Measurements from ENCODE around the gene AFMID. TPM values are rescaled to one million over a fixed set of nuclear protein-coding genes. Genes with fewer than 3 reads are reported as not detected.

The AFMID gene
- total RNA-seq, 2 experiments from 2014 or later, result 0.42 to 0.60 TPM

DNA sequence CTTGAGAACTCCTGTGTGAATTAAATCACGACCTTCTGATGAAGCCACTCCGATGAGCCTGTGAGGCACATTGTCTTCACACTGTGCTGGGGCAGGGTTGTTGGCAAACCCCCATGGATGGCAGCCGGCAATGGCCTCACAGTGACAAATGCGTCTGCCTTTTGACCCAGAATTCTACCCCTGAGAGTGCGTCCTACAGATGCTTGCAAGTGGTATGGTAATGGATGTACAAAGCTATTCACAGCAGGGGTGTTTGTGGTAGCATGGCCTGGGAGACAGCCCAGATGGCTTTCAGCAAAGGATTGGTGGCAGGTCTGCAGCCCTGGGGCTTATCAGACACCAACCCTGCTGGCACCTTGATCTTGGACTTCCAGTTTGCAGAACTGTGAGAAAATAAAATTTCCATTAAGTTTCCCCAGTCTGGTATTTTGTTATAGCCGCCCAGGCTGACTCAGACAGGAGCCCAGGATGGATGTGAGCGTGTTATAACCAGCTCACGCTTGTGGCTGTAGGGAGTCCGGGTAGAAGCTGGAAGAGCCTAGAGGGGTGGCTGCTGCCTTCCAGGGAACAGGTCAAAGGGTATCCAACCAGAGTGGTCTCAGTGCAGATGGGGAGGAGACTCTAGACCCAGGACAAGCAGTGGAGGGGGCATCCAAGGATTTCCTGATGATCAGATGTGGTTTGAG lies 10.1 kb downstream of the AFMID start:
- Mint-ChIP-seq H3K27ac (no peak overlapping the region), H3K36me3 (ENCODE audit: low read depth) (no peaks in the 10 kb centered on the region), H3K27me3 (no peaks in the 10 kb centered on the region), H3K4me3 (no peak overlapping the region), H3K4me1 (ENCODE audit: low read depth) (no peaks in the 10 kb centered on the region), H3K9me3 (no peaks in the 10 kb centered on the region)
- Histone ChIP-seq H3K36me3 (ENCODE audit: insufficient read depth, low read length) (no peaks in the 10 kb centered on the region), H3K27ac (ENCODE audit: low read depth in 1 of 2, low read length in 2 of 2) (no peak overlapping the region), H3K9me3 (ENCODE audit: control insufficient read depth in 1 of 2, insufficient read depth in 1 of 2, low read length in 2 of 2) (no peaks in the 10 kb centered on the region), H3K27me3 (ENCODE audit: control insufficient read depth in 1 of 2, insufficient read depth in 2 of 2, low read length in 2 of 2) (no peaks in the 10 kb centered on the region), H3K4me1 (ENCODE audit: insufficient read depth, low read length) (peaks cover 3% of the 10 kb centered on the region), H3K4me3 (ENCODE audit: low read length) (no peak overlapping the region)
- no peak for DNase-seq
- no peak for ATAC-seq (ENCODE audit: poor library complexity)
- ChIA-PET POLR2A (no interaction called here), CTCF (interaction anchor here (0.7 to 1.0 kb wide), 2 partner anchors 41 to 100 kb away, joined by 3 read pairs; no protein-coding TSS in a partner anchor)
- intact Hi-C loops (cut with DNase I, micrococcal nuclease), result no loop called here
- TF ChIP-seq, protein P1, sequence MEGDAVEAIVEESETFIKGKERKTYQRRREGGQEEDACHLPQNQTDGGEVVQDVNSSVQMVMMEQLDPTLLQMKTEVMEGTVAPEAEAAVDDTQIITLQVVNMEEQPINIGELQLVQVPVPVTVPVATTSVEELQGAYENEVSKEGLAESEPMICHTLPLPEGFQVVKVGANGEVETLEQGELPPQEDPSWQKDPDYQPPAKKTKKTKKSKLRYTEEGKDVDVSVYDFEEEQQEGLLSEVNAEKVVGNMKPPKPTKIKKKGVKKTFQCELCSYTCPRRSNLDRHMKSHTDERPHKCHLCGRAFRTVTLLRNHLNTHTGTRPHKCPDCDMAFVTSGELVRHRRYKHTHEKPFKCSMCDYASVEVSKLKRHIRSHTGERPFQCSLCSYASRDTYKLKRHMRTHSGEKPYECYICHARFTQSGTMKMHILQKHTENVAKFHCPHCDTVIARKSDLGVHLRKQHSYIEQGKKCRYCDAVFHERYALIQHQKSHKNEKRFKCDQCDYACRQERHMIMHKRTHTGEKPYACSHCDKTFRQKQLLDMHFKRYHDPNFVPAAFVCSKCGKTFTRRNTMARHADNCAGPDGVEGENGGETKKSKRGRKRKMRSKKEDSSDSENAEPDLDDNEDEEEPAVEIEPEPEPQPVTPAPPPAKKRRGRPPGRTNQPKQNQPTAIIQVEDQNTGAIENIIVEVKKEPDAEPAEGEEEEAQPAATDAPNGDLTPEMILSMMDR (IDR thresholded peaks at IDR 0.05), result no peak

DNA sequence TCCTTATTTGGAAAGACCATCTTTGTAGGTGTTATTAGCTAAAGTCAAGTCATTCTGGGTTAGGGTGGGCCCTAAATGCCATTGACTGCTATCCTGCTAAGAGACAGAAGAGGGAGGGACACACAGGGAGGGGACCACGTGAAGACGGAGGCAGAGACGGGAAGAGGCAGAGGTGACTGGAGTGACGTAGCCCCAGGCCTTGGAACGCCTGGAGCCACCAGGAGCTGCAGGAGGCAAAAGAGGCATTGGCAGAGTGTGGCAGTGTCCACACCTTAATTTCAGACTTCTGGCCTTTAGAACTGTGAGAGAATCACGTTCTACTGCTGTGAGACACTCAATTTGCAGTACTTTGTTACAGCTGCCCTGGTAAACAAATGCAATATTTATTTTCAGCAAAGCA lies 13.3 kb downstream of the AFMID start:
- no peaks in the 10 kb centered on the region for H3K9me3 Mint-ChIP-seq
- intact Hi-C loops (cut with DNase I, micrococcal nuclease), result no loop called here
- no peaks in the 10 kb centered on the region for H3K4me1 Mint-ChIP-seq (ENCODE audit: low read depth)
- no peak overlapping the region for H3K27ac Mint-ChIP-seq
- H3K27me3 Mint-ChIP-seq, result no peaks in the 10 kb centered on the region
- ChIA-PET POLR2A (no interaction called here), CTCF (interaction anchor here (0.6 kb wide), 1 partner anchor 1196 kb away, joined by 3 read pairs; no protein-coding TSS in a partner anchor)
- TF ChIP-seq, protein P1 (IDR thresholded peaks at IDR 0.05), result no peak
- no peaks in the 10 kb centered on the region for H3K36me3 ChIP-seq (ENCODE audit: insufficient read depth, low read length)
- ATAC-seq (ENCODE audit: poor library complexity) (no peak), DNase-seq (no peak)
- no peak overlapping the region for H3K4me3 ChIP-seq (ENCODE audit: low read length)
- no peaks in the 10 kb centered on the region for H3K27me3 ChIP-seq (ENCODE audit: control insufficient read depth in 1 of 2, insufficient read depth in 2 of 2, low read length in 2 of 2)
- peaks cover 3% of the 10 kb centered on the region for H3K4me1 ChIP-seq (ENCODE audit: insufficient read depth, low read length)
- H3K27ac ChIP-seq (ENCODE audit: low read depth in 1 of 2, low read length in 2 of 2), result no peak overlapping the region
- H3K9me3 ChIP-seq (ENCODE audit: control insufficient read depth in 1 of 2, insufficient read depth in 1 of 2, low read length in 2 of 2), result no peaks in the 10 kb centered on the region
- H3K36me3 Mint-ChIP-seq (ENCODE audit: low read depth), result no peaks in the 10 kb centered on the region
- H3K4me3 Mint-ChIP-seq, result no peak overlapping the region

DNA sequence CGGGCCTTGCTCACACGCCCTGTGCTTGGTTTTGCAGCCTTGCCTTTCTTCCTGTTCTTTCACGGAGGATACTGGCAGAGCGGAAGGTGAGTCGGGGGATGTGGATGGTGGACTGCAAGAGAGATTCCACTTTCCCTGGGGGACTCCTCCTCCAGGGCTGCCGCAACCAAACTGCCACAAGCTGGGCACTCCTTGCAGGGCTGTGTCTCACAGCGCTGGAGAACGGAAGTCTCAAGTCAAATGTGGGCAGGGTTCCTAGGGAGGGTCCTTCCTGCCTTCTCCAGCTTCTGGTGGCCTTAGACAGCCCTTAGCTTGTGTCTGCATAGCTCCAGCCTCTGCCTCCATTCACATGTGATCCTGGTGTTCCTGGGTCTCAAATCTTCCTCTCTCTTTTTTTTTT lies 15.5 kb downstream of the AFMID start:
- no peaks in the 10 kb centered on the region for H3K9me3 Mint-ChIP-seq
- no peak overlapping the region for H3K27ac Mint-ChIP-seq
- H3K27me3 Mint-ChIP-seq, result no peaks in the 10 kb centered on the region
- DNase-seq (no peak), ATAC-seq (ENCODE audit: poor library complexity) (no peak)
- Histone ChIP-seq H3K4me1 (ENCODE audit: insufficient read depth, low read length) (peaks cover 3% of the 10 kb centered on the region), H3K27ac (ENCODE audit: low read depth in 1 of 2, low read length in 2 of 2) (no peak overlapping the region), H3K36me3 (ENCODE audit: insufficient read depth, low read length) (no peaks in the 10 kb centered on the region), H3K27me3 (ENCODE audit: control insufficient read depth in 1 of 2, insufficient read depth in 2 of 2, low read length in 2 of 2) (no peaks in the 10 kb centered on the region), H3K4me3 (ENCODE audit: low read length) (no peak overlapping the region), H3K9me3 (ENCODE audit: control insufficient read depth in 1 of 2, insufficient read depth in 1 of 2, low read length in 2 of 2) (no peaks in the 10 kb centered on the region)
- no peaks in the 10 kb centered on the region for H3K36me3 Mint-ChIP-seq (ENCODE audit: low read depth)
- no peak overlapping the region for H3K4me3 Mint-ChIP-seq
- CTCF ChIA-PET, result interaction anchor here (0.6 kb wide), 1 partner anchor 9 kb away, joined by 3 read pairs; no protein-coding TSS in a partner anchor
- H3K4me1 Mint-ChIP-seq (ENCODE audit: low read depth), result no peaks in the 10 kb centered on the region
- intact Hi-C loops (cut with DNase I, micrococcal nuclease), result no loop called here
- POLR2A ChIA-PET, result interaction anchor here (0.6 kb wide), 1 partner anchor 111 kb away, joined by 3 read pairs; no protein-coding TSS in a partner anchor
- TF ChIP-seq, protein P1 (IDR thresholded peaks at IDR 0.05), result no peak

Data from CD4-positive, alpha-beta T cell (primary cell).